NCI-H2029 treated with DMSO at 0.1 percent for 48 hours (cell line): ENCODE results near the gene HHATL.

Experiments used
- DNase-seq: peaks from one replicate; lab custom pipeline; 2025; lab: John Stamatoyannopoulos, UW

Gene HHATL

GRCh38 chr3:42664438-42664803, 38.2 kb downstream of the HHATL start:
- no peak for DNase-seq

- DNase-seq = no peak
Observed at GRCh38 chr3:42663581-42664437, 38.8 kb downstream of the HHATL start.

- DNase-seq = no peak
Observed at GRCh38 chr3:42662813-42663535, 39.6 kb downstream of the HHATL start.

GRCh38 chr3:42662037-42662812, 40.4 kb downstream of the HHATL start:
- no peak for DNase-seq

GRCh38 chr3:42661593-42662022, 41.0 kb downstream of the HHATL start:
- no peak for DNase-seq

- DNase-seq = no peak
Observed at GRCh38 chr3:42660898-42661297, 41.7 kb downstream of the HHATL start.

GRCh38 chr3:42660131-42660715, 42.4 kb downstream of the HHATL start:
- DNase-seq = peak; percentile 13

- no peak for DNase-seq
Observed at GRCh38 chr3:42659451-42660130, 43.0 kb downstream of the HHATL start.

- no peak for DNase-seq
Observed at GRCh38 chr3:42658771-42659390, 43.7 kb downstream of the HHATL start.

GRCh38 chr3:42658091-42658770, 44.4 kb downstream of the HHATL start:
- DNase-seq = no peak

GRCh38 chr3:42657675-42658074, 44.9 kb downstream of the HHATL start:
- DNase-seq = no peak

- no peak for DNase-seq
Observed at GRCh38 chr3:42656680-42657610, 45.7 kb downstream of the HHATL start.

GRCh38 chr3:42655980-42656679, 46.5 kb downstream of the HHATL start:
- DNase-seq = no peak

GRCh38 chr3:42655331-42655888, 47.2 kb downstream of the HHATL start:
- no peak for DNase-seq

- DNase-seq = no peak
Observed at GRCh38 chr3:42654331-42655201, 48.0 kb downstream of the HHATL start.

GRCh38 chr3:42653560-42654330, 48.9 kb downstream of the HHATL start, which contains the start of gene ZBTB47:
Gene ZBTB47 (plus strand): TSS chr3:42653697. CDS start chr3:42658356, 4,659 bp downstream.
- DNase-seq = no peak

GRCh38 chr3:42653303-42653559, 49.4 kb downstream of the HHATL start:
- no peak for DNase-seq
